Gastrocnemius medialis (tissue), 4 donors: ENCODE results near the gene RNLS. TPM values are rescaled to one million over a fixed set of nuclear protein-coding genes. Genes with fewer than 3 reads are reported as not detected.

ENCODE experiments used
- ATAC-seq, 2 donors: fragments of 150-250 bp; one replicate each; pipeline ENCODE4 v1.9.1; 2016
- DNase-seq, 2 donors: peaks; one replicate each; pipeline ENCODE4 v3.0.0-alpha.2; 2019
- H3K27ac ChIP-seq, 4 donors: fragments of 200-600 bp; sonication (generic); 1 replicate in 1 of 4; 2 replicates in 3 of 4; pipeline ENCODE4 v1.5.1; 2016 to 2018; ENCODE audit warnings: mild to moderate bottlenecking in 2 of 4, moderate library complexity in 1 of 4
- H3K27me3 ChIP-seq, 3 donors: fragments of 200-600 bp; sonication (generic) in 2 of 3; 1 replicate in 1 of 3; 2 replicates in 2 of 3; pipeline versions ENCODE4 v1.5.1 to v1.6.0; 2016 to 2019; ENCODE audit warnings: mild to moderate bottlenecking in 1 of 3, moderate library complexity in 1 of 3
- H3K36me3 ChIP-seq, 2 donors: fragments of 200-600 bp; sonication (generic) in 1 of 2; one replicate each; pipeline ENCODE4 v1.5.1; 2017 to 2018
- H3K4me1 ChIP-seq, 2 donors: fragments of 200-600 bp; sonication (generic) in 1 of 2; one replicate each; pipeline ENCODE4 v1.5.1; 2016 to 2017; ENCODE audit warnings: mild to moderate bottlenecking in 2 of 2
- H3K4me3 ChIP-seq, 4 donors: fragments of 200-600 bp; sonication (generic) in 3 of 4; 1 replicate in 1 of 4; 2 replicates in 3 of 4; pipeline ENCODE4 v1.5.1; 2016 to 2019; ENCODE audit warnings: mild to moderate bottlenecking in 2 of 4
- H3K9me3 ChIP-seq, 3 donors: fragments of 200-600 bp; sonication (generic) in 2 of 3; 1 replicate in 1 of 3; 2 replicates in 2 of 3; pipeline ENCODE4 v1.5.1; 2016 to 2019
- POLR2A ChIP-seq, 2 donors: fragments of 450-650 bp; IDR thresholded peaks; one replicate each; pipeline ENCODE4 v1.6.1; 2017; ENCODE audit warnings: antibody characterized with exemption in 2 of 2, mild to moderate bottlenecking in 2 of 2, moderate library complexity in 2 of 2
- in situ Hi-C, 4 donors: fragments of 200-750 bp; cut with MboI; loops; one replicate each; pipeline versions ENCODE4 v1.15.0 to v1.8.0; 2017; ENCODE audit warnings: low sequenced_read_pairs in 4 of 4
- intact Hi-C: fragments of 100-400 bp; cut with DNase I; formaldehyde crosslinking; loops from one replicate; pipeline ENCODE4 v1.15.1; 2023; ENCODE audit warnings: low total_unique reads
- total RNA-seq, 4 donors: library from RNA; depleted of rRNA; stranded (reverse); fragments of >200 nt; gene quantifications; one replicate each; pipeline versions ENCODE4 v1.1.0 to v1.2.3, GENCODE V29; 2016
- TF ChIP-seq, protein P1 (sequence below), 5 experiments: fragments of 450-650 bp in 3 of 5; fragments of 200-600 bp in 2 of 5; sonication (generic) in 2 of 5; IDR thresholded peaks in 4 of 5; conservative IDR thresholded peaks in 1 of 5; 1 replicate in 4 of 5; 2 replicates in 1 of 5; pipeline ENCODE4 v1.5.1; 2016 to 2019; ENCODE audit warnings: antibody characterized with exemption in 5 of 5, mild to moderate bottlenecking in 3 of 5, moderate library complexity in 3 of 5

RNLS gene
- total RNA-seq, 4 donors from 2014 or later: 8.1 to 17.5 (median 9.7) TPM

DNA sequence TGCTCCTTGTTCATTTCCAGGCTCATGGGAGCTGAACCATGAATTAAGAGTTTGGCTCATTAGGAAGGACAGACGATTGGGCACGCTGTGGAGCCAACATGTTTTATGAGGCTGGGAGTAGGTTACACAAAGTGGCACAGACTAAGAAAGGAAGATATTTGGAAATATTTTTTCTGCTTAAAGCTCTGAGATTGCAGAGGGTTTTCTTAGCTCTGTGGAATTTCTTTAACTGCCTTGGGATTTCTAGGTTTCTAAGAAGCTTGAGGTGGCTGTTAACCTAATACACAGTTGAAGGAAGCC lies 344.6 kb downstream of the RNLS start:
- Histone ChIP-seq H3K36me3 (no peaks in the 10 kb centered on the region), H3K4me3 (no peak overlapping the region), H3K27ac (peak overlapping the region in 3 of 4 donors; percentile 23 to 60 (median 40)), H3K9me3 (no peaks in the 10 kb centered on the region), H3K4me1 (peaks cover 8 to 50% of the 10 kb centered on the region in 2 donors), H3K27me3 (no peaks in the 10 kb centered on the region)
- intact Hi-C loops (no loop called here), in situ Hi-C loops (no loop called here)
- no peak for ATAC-seq
- DNase-seq: no peak
- TF ChIP-seq, protein P1, sequence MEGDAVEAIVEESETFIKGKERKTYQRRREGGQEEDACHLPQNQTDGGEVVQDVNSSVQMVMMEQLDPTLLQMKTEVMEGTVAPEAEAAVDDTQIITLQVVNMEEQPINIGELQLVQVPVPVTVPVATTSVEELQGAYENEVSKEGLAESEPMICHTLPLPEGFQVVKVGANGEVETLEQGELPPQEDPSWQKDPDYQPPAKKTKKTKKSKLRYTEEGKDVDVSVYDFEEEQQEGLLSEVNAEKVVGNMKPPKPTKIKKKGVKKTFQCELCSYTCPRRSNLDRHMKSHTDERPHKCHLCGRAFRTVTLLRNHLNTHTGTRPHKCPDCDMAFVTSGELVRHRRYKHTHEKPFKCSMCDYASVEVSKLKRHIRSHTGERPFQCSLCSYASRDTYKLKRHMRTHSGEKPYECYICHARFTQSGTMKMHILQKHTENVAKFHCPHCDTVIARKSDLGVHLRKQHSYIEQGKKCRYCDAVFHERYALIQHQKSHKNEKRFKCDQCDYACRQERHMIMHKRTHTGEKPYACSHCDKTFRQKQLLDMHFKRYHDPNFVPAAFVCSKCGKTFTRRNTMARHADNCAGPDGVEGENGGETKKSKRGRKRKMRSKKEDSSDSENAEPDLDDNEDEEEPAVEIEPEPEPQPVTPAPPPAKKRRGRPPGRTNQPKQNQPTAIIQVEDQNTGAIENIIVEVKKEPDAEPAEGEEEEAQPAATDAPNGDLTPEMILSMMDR (IDR thresholded peaks at IDR 0.05 in 4 of 5, conservative IDR thresholded peaks at IDR 0.05 in 1 of 5): no peak
- no peak for TF ChIP-seq POLR2A (IDR thresholded peaks at IDR 0.05)

GRCh38 chr10:88237896-88238614 lies 345.1 kb downstream of the RNLS start:
- TF ChIP-seq POLR2A (IDR thresholded peaks at IDR 0.05): no peak
- TF ChIP-seq, protein P1 (IDR thresholded peaks at IDR 0.05 in 4 of 5, conservative IDR thresholded peaks at IDR 0.05 in 1 of 5): no peak
- ATAC-seq: no peak
- H3K27me3 ChIP-seq: no peaks in the 10 kb centered on the region
- DNase-seq: no peak
- no peaks in the 10 kb centered on the region for H3K9me3 ChIP-seq
- no peaks in the 10 kb centered on the region for H3K36me3 ChIP-seq
- H3K4me3 ChIP-seq: no peak overlapping the region
- intact Hi-C loops (no loop called here), in situ Hi-C loops (no loop called here)
- peaks cover 3 to 46% of the 10 kb centered on the region in 2 donors for H3K4me1 ChIP-seq
- peak overlapping the region in 3 of 4 donors; percentile 23 to 60 (median 40) for H3K27ac ChIP-seq

GRCh38 chr10:88236121-88236743 lies 346.9 kb downstream of the RNLS start:
- Histone ChIP-seq H3K27ac (no peak overlapping the region), H3K4me1 (peaks cover 4 to 34% of the 10 kb centered on the region in 2 donors), H3K27me3 (no peaks in the 10 kb centered on the region), H3K36me3 (no peaks in the 10 kb centered on the region), H3K4me3 (no peak overlapping the region), H3K9me3 (no peaks in the 10 kb centered on the region)
- intact Hi-C loops: no loop called here
- ATAC-seq (no peak), DNase-seq (no peak)
- in situ Hi-C loops: no loop called here
- TF ChIP-seq POLR2A (IDR thresholded peaks at IDR 0.05): no peak
- TF ChIP-seq, protein P1 (IDR thresholded peaks at IDR 0.05 in 4 of 5, conservative IDR thresholded peaks at IDR 0.05 in 1 of 5): no peak

- H3K27ac ChIP-seq: peak overlapping the region in 1 of 4 donors; percentile 11
- in situ Hi-C loops: no loop called here
- ATAC-seq: no peak
Measured at GRCh38 chr10:88234297-88234696, 348.8 kb downstream of the RNLS start.

More at GRCh38 chr10:88234297-88234696, 348.8 kb downstream of the RNLS start:
- intact Hi-C loops: no loop called here
- no peak for DNase-seq
- Histone ChIP-seq H3K4me3 (no peak overlapping the region), H3K4me1 (peaks cover 4 to 30% of the 10 kb centered on the region in 2 donors), H3K9me3 (no peaks in the 10 kb centered on the region), H3K36me3 (no peaks in the 10 kb centered on the region), H3K27me3 (no peaks in the 10 kb centered on the region)
- TF ChIP-seq, protein P1 (IDR thresholded peaks at IDR 0.05 in 4 of 5, conservative IDR thresholded peaks at IDR 0.05 in 1 of 5): no peak
- TF ChIP-seq POLR2A (IDR thresholded peaks at IDR 0.05): no peak
